Stimulated activated naive CD8-positive, alpha-beta T cell treated with anti-CD3 and anti-CD28 coated beads, Interleukin-15, Interleukin-2, amounts not matched to agents 100 ng/mL and 50 ng/mL, for 24 hours (primary cell): Measurements from ENCODE around the gene SPATA21.
"Not testable (repeated sequence)": the region's sequence is repeated elsewhere in the genome, so short reads cannot be mapped to it uniquely, and the experiment has no call there.

ENCODE experiments used
- H3K27ac Mint-ChIP-seq: one replicate; pipeline ENCODE4 v1.8.0; 2021; ENCODE audit warnings: mild to moderate bottlenecking, mixed read lengths
- H3K27me3 Mint-ChIP-seq: one replicate; pipeline ENCODE4 v1.8.0; 2021; ENCODE audit warnings: mixed read lengths
- H3K36me3 Mint-ChIP-seq: one replicate; pipeline ENCODE4 v1.8.0; 2021; ENCODE audit warnings: low read depth, mixed read lengths
- H3K4me1 Mint-ChIP-seq: one replicate; pipeline ENCODE4 v1.8.0; 2021; ENCODE audit warnings: low read depth, mixed read lengths
- H3K4me3 Mint-ChIP-seq: one replicate; pipeline ENCODE4 v1.8.0; 2021; ENCODE audit warnings: mild to moderate bottlenecking, mixed read lengths
- H3K9me3 Mint-ChIP-seq: one replicate; pipeline ENCODE4 v1.8.0; 2021; ENCODE audit warnings: mixed read lengths

SPATA21 gene

DNA sequence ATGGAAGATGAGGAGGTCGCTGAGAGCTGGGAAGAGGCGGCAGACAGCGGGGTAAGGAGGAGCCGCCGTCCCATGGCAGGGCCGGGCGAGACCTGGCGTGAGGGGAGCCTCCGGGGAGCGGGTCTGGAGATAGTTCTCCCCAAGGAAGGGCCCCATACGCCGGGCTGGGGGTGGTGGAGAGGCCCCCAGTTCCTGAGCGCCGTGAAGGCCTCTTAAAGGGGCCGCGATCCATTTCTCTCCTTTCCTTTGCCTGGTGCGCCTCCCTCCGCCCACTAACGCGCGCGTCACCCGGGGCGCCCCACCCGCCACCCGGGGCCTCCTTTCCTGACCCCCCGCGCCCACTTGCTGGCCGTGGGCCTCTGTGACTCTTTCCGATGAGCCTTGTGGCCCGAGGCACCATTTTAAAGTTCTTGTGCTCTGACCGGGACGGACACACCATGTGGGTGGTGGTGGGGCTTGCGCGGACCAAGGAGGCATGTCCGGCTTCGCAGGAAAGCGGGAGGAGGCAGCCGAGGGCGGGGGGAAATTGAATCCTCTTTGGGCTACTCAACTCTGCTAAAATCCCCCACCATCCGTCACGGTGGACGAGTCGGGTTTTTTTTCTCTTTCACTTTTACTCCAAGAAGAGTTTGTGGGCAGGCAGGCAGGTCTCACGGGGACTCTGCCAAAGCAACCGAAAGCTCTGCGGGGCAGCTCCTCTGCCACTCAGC is 69.8 kb downstream of the SPATA21 start:
- Mint-ChIP-seq H3K9me3 (no peaks in the 10 kb centered on the region), H3K27ac (peak overlapping the region; percentile 97), H3K4me3 (peak overlapping the region; percentile 95), H3K27me3 (no peaks in the 10 kb centered on the region), H3K4me1 (peaks cover 43% of the 10 kb centered on the region), H3K36me3 (peaks cover 29% of the 10 kb centered on the region)

- Mint-ChIP-seq H3K9me3 (no peaks in the 10 kb centered on the region), H3K36me3 (peaks cover 23% of the 10 kb centered on the region), H3K27ac (peak within 1 kb of the TSS; percentile 97), H3K4me3 (peak within 1 kb of the TSS; percentile 95), H3K4me1 (peaks cover 37% of the 10 kb centered on the region), H3K27me3 (no peaks in the 10 kb centered on the region)
These were observed 70.4 kb downstream of the SPATA21 start, which contains the start of gene SZRD1 for GRCh38 chr1:16366722-16367257. SZRD1 (plus strand) TSS chr1:16367242; CDS start chr1:16367258, 16 bp downstream.

- not testable (repeated sequence) for H3K4me3 Mint-ChIP-seq, H3K27me3 Mint-ChIP-seq, H3K9me3 Mint-ChIP-seq, H3K27ac Mint-ChIP-seq
- H3K4me1 Mint-ChIP-seq: peaks cover 25% of the 10 kb centered on the region
- peaks cover 16% of the 10 kb centered on the region for H3K36me3 Mint-ChIP-seq
These were observed 72.1 kb downstream of the SPATA21 start for GRCh38 chr1:16365146-16365498.

- H3K4me1 Mint-ChIP-seq: peaks cover 10% of the 10 kb centered on the region
- no peaks in the 10 kb centered on the region for H3K36me3 Mint-ChIP-seq
- H3K4me3 Mint-ChIP-seq: no peak overlapping the region
- H3K27me3 Mint-ChIP-seq: no peaks in the 10 kb centered on the region
- no peaks in the 10 kb centered on the region for H3K9me3 Mint-ChIP-seq
- no peak overlapping the region for H3K27ac Mint-ChIP-seq
These were observed 80.4 kb downstream of the SPATA21 start for GRCh38 chr1:16356867-16357266.

GRCh38 chr1:16354619-16355018 is 82.6 kb downstream of the SPATA21 start:
- H3K4me3 Mint-ChIP-seq: no peak overlapping the region
- no peaks in the 10 kb centered on the region for H3K9me3 Mint-ChIP-seq
- no peak overlapping the region for H3K27ac Mint-ChIP-seq
- H3K4me1 Mint-ChIP-seq: peaks cover 25% of the 10 kb centered on the region
- H3K27me3 Mint-ChIP-seq: no peaks in the 10 kb centered on the region
- no peaks in the 10 kb centered on the region for H3K36me3 Mint-ChIP-seq

GRCh38 chr1:16352842-16353535 is 84.2 kb downstream of the SPATA21 start:
- Mint-ChIP-seq H3K9me3 (no peaks in the 10 kb centered on the region), H3K27ac (peak overlapping the region; percentile 95), H3K4me1 (peaks cover 31% of the 10 kb centered on the region), H3K27me3 (no peaks in the 10 kb centered on the region), H3K36me3 (peaks cover 4% of the 10 kb centered on the region), H3K4me3 (peak overlapping the region; percentile 97)

- Mint-ChIP-seq H3K27me3 (no peaks in the 10 kb centered on the region), H3K4me1 (peaks cover 32% of the 10 kb centered on the region), H3K27ac (peak within 1 kb of the TSS; percentile 95), H3K4me3 (peak within 1 kb of the TSS; percentile 97), H3K36me3 (peaks cover 4% of the 10 kb centered on the region), H3K9me3 (no peaks in the 10 kb centered on the region)
These were observed 85.0 kb downstream of the SPATA21 start, which contains the start of gene FBXO42 for GRCh38 chr1:16351994-16352841. FBXO42 (minus strand) TSS chr1:16352480; CDS start chr1:16315418, 37,062 bp downstream.

- peak overlapping the region; percentile 92 for H3K27ac Mint-ChIP-seq
- peaks cover 4% of the 10 kb centered on the region for H3K36me3 Mint-ChIP-seq
- H3K27me3 Mint-ChIP-seq: no peaks in the 10 kb centered on the region
- peak overlapping the region; percentile 97 for H3K4me3 Mint-ChIP-seq
- peaks cover 32% of the 10 kb centered on the region for H3K4me1 Mint-ChIP-seq
- no peaks in the 10 kb centered on the region for H3K9me3 Mint-ChIP-seq
These were observed 85.7 kb downstream of the SPATA21 start for GRCh38 chr1:16351456-16351993.

DNA sequence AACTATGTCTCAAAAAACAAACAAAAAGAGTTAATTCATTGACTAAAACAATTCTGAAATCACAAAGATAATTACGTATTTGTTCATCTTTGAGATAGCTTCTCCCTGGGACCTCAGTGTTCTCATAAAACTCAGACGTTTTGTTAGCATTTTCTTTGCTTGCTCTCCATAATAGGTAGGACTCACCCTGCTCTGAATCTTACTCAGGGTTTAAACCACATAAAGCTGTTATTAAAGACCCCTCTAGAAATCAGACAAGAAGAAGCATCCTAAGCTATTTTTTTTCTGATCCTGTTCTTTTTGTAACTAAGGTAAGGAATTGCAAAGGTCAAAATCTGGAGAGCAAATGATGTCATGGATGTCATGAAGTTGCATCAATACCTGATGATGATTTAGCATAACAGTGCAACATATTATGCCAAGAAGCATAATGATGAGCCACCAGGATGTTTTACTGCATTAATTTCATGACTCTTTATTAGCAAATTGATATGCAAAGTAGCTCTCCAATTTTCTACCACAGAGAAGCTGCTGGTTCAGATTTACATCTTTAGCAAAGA is 87.3 kb downstream of the SPATA21 start:
- Mint-ChIP-seq H3K27ac (no peak overlapping the region), H3K36me3 (peaks cover 4% of the 10 kb centered on the region), H3K27me3 (no peaks in the 10 kb centered on the region), H3K4me1 (peaks cover 40% of the 10 kb centered on the region), H3K4me3 (no peak overlapping the region), H3K9me3 (no peaks in the 10 kb centered on the region)
